Central memory CD8-positive, alpha-beta T cell (primary cell): ENCODE measurements around the gene RNF145.
"Not testable (repeated sequence)": the region's sequence is repeated elsewhere in the genome, so short reads cannot be mapped to it uniquely, and the experiment has no call there.

ENCODE experiments used
- ATAC-seq: fragments of 150-1000 bp; cut with Tn5 transposase; replicated peaks from 2 replicates; pipeline ENCODE4 v1.10.0; 2022; ENCODE audit warnings: mild to moderate bottlenecking, moderate FRiP score, moderate number of reproducible peaks; ENCODE audit not compliant: poor library complexity, severe bottlenecking; ENCODE audit errors: extremely low read depth
- DNase-seq, 2 donors: peaks; one replicate each; pipeline ENCODE4 v3.0.0; 2021; ENCODE audit warnings: low spot score in 2 of 2
- H3K27ac Mint-ChIP-seq: one replicate; pipeline ENCODE4 v1.8.0; 2022; ENCODE audit warnings: low read depth, mild to moderate bottlenecking, moderate library complexity, mixed read lengths
- H3K27me3 Mint-ChIP-seq: one replicate; pipeline ENCODE4 v1.8.0; 2022; ENCODE audit warnings: mixed read lengths
- H3K36me3 Mint-ChIP-seq: one replicate; pipeline ENCODE4 v1.8.0; 2022; ENCODE audit warnings: mild to moderate bottlenecking, moderate library complexity, mixed read lengths; ENCODE audit not compliant: insufficient read depth
- H3K4me1 Mint-ChIP-seq: one replicate; pipeline ENCODE4 v1.8.0; 2022; ENCODE audit warnings: mixed read lengths
- H3K4me3 Mint-ChIP-seq: one replicate; pipeline ENCODE4 v1.8.0; 2022; ENCODE audit warnings: mild to moderate bottlenecking, moderate library complexity, mixed read lengths
- H3K9me3 Mint-ChIP-seq: one replicate; pipeline ENCODE4 v1.8.0; 2022; ENCODE audit warnings: mixed read lengths

Gene RNF145

DNA sequence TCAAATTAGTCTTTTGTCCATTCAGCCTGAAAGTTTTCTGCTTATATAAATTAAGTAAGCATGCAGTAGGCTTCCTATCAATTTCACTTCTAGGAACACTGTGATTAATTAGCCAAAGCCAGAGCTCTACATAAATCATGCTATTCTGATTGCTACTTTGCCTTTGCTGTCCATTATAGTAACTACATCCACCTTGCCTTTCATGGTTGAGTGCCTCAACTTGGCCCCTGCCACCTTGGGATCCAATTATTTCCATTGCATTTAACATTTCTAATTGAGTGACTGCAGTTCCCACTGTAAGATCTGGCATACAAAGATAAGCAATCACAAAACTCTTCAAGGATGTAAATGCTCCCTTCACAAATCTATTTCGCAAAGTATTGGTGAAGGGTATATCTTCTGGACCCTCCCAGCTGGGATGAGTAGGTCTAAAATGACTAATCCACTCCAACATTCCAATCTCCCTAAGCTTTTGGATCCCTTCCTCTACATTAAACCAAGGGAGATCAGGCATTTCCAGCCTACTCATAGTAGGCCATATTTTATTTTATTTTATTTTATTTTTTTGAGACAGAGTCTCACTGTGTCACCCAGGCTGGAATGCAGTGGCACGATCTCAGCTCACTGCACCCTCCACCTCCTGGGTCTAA, 26.6 kb upstream of the RNF145 start:
- H3K4me3 Mint-ChIP-seq, H3K27ac Mint-ChIP-seq, H3K9me3 Mint-ChIP-seq, H3K4me1 Mint-ChIP-seq, H3K36me3 Mint-ChIP-seq, DNase-seq, ATAC-seq, H3K27me3 Mint-ChIP-seq: not testable (repeated sequence)

GRCh38 chr5:159231167-159231566, 21.8 kb upstream of the RNF145 start:
- DNase-seq (no peak), ATAC-seq (no peak)
- H3K36me3 Mint-ChIP-seq: peaks cover 3% of the 10 kb centered on the region
- H3K4me1 Mint-ChIP-seq: no peaks in the 10 kb centered on the region
- H3K27ac Mint-ChIP-seq: no peak overlapping the region
- peaks cover 10% of the 10 kb centered on the region for H3K27me3 Mint-ChIP-seq
- no peaks in the 10 kb centered on the region for H3K9me3 Mint-ChIP-seq
- no peak overlapping the region for H3K4me3 Mint-ChIP-seq

DNA sequence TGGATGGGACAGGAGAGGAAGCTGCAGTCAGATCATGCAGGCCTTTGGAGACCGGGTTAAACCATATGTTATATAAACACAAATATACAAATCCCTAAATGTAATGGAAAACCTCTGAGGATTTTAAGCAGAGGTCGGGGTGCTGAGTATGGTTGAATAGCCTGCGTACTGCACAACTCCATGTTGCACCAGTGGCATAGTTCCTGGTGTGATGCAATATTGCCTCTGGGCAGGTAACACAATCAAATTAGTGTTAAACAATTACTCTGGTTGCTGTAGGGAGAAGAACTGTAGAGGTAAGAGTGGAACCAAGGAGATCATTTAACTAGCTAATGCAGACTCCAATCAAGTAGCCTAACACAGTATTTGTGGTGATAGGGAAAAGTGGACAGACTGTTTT, 21.3 kb upstream of the RNF145 start:
- Mint-ChIP-seq H3K27ac (no peak overlapping the region), H3K4me1 (no peaks in the 10 kb centered on the region)

DNA sequence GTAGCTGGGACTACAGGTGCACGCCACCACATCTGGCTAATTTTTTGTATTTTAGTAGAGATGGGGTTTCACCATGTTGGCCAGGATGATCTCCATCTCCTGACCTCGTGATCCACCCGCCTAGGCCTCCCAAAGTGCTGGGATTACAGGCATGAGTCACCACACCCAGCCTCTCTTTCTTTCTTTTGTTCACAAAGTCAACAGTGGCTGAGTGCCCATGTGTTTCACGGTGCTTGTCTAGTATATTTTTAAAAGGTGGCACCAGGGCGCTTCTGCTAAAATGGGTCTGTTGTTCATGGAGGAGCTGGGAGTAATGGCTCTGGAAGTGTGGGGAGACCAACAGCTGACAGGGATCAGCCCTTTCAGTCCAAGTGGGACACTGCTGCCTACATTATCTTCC, 18.7 kb upstream of the RNF145 start:
- ATAC-seq, H3K9me3 Mint-ChIP-seq, H3K27ac Mint-ChIP-seq, H3K27me3 Mint-ChIP-seq, H3K36me3 Mint-ChIP-seq, H3K4me1 Mint-ChIP-seq, H3K4me3 Mint-ChIP-seq, DNase-seq: not testable (repeated sequence)

More for the DNA sequence above, 21.3 kb upstream of the RNF145 start:
- peaks cover 10% of the 10 kb centered on the region for H3K27me3 Mint-ChIP-seq
- peaks cover 3% of the 10 kb centered on the region for H3K36me3 Mint-ChIP-seq
- H3K9me3 Mint-ChIP-seq: no peaks in the 10 kb centered on the region
- DNase-seq (no peak), ATAC-seq (no peak)
- H3K4me3 Mint-ChIP-seq: no peak overlapping the region

DNA sequence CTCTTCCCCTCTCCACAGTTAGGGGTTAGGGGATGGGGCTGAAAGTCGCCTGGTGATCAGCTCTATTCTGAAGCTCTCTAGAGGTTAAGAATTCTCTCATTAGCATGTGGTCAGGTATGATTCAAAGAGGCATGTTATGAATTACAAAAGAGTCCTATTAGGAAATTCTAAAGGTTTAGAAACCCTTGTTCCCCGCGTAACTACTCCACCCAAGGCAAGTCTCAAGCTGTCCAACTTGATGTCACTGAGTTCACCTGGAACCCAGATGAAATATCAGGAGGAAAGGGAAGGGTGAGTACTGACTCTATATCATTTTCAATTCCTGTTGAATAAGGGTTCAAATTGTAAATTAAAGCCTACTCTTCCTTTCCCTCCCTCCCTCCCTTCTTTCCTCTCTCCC, 18.1 kb upstream of the RNF145 start:
- Mint-ChIP-seq H3K4me1 (no peaks in the 10 kb centered on the region), H3K4me3 (no peak overlapping the region), H3K27me3 (peaks cover 8% of the 10 kb centered on the region), H3K27ac (no peak overlapping the region), H3K36me3 (peaks cover 3% of the 10 kb centered on the region), H3K9me3 (no peaks in the 10 kb centered on the region)
- DNase-seq (no peak), ATAC-seq (no peak)

GRCh38 chr5:159226451-159226850, 17.1 kb upstream of the RNF145 start:
- DNase-seq (no peak), ATAC-seq (no peak)
- Mint-ChIP-seq H3K4me1 (no peaks in the 10 kb centered on the region), H3K27ac (no peak overlapping the region), H3K36me3 (peaks cover 3% of the 10 kb centered on the region), H3K4me3 (no peak overlapping the region), H3K9me3 (no peaks in the 10 kb centered on the region), H3K27me3 (no peaks in the 10 kb centered on the region)

- H3K36me3 Mint-ChIP-seq: peaks cover 3% of the 10 kb centered on the region
- H3K9me3 Mint-ChIP-seq: no peaks in the 10 kb centered on the region
- no peaks in the 10 kb centered on the region for H3K27me3 Mint-ChIP-seq
- H3K4me1 Mint-ChIP-seq: no peaks in the 10 kb centered on the region
- DNase-seq: no peak
- H3K4me3 Mint-ChIP-seq: no peak overlapping the region
- no peak for ATAC-seq
- H3K27ac Mint-ChIP-seq: no peak overlapping the region
Observed at GRCh38 chr5:159224471-159224870, 15.1 kb upstream of the RNF145 start.

- Mint-ChIP-seq H3K4me1 (no peaks in the 10 kb centered on the region), H3K9me3 (no peaks in the 10 kb centered on the region), H3K27me3 (no peaks in the 10 kb centered on the region), H3K27ac (no peak overlapping the region), H3K4me3 (no peak overlapping the region), H3K36me3 (peaks cover 3% of the 10 kb centered on the region)
- DNase-seq (no peak), ATAC-seq (no peak)
Observed at GRCh38 chr5:159223469-159223868, 14.1 kb upstream of the RNF145 start.

GRCh38 chr5:159220206-159220605, 10.9 kb upstream of the RNF145 start:
- Mint-ChIP-seq H3K36me3 (no peaks in the 10 kb centered on the region), H3K27ac (no peak overlapping the region), H3K4me1 (peaks cover 6% of the 10 kb centered on the region), H3K27me3 (no peaks in the 10 kb centered on the region), H3K9me3 (no peaks in the 10 kb centered on the region), H3K4me3 (no peak overlapping the region)
- DNase-seq (no peak), ATAC-seq (no peak)

GRCh38 chr5:159218595-159219023, 9.3 kb upstream of the RNF145 start:
- no peak overlapping the region for H3K27ac Mint-ChIP-seq
- no peaks in the 10 kb centered on the region for H3K36me3 Mint-ChIP-seq
- H3K9me3 Mint-ChIP-seq: no peaks in the 10 kb centered on the region
- no peak for DNase-seq
- H3K27me3 Mint-ChIP-seq: no peaks in the 10 kb centered on the region
- H3K4me1 Mint-ChIP-seq: peaks cover 6% of the 10 kb centered on the region
- ATAC-seq: no peak
- H3K4me3 Mint-ChIP-seq: no peak overlapping the region

DNA sequence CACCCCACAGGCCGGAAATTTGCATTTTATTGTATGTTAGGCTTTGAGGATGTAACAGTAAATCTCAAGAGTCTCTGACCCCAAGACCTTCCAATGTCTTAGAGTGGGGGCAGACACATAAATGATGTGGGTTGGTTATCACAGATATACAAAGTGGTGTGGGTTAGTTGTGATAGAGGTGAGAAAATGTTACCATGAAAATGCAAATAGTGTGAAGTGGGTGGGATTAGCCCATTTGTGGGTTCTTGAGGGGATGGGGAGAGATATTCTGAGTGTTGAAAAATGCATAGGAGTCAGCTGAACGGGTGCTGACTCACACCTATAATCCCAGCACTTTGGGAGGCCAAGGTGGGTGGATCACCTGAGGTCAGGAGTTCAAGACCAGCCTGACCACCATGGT, 7.9 kb upstream of the RNF145 start:
- peaks cover 6% of the 10 kb centered on the region for H3K4me1 Mint-ChIP-seq
- H3K27me3 Mint-ChIP-seq: no peaks in the 10 kb centered on the region
- H3K27ac Mint-ChIP-seq: no peak overlapping the region
- ATAC-seq (no peak), DNase-seq (no peak)
- H3K4me3 Mint-ChIP-seq: no peak overlapping the region
- H3K36me3 Mint-ChIP-seq: no peaks in the 10 kb centered on the region
- no peaks in the 10 kb centered on the region for H3K9me3 Mint-ChIP-seq

DNA sequence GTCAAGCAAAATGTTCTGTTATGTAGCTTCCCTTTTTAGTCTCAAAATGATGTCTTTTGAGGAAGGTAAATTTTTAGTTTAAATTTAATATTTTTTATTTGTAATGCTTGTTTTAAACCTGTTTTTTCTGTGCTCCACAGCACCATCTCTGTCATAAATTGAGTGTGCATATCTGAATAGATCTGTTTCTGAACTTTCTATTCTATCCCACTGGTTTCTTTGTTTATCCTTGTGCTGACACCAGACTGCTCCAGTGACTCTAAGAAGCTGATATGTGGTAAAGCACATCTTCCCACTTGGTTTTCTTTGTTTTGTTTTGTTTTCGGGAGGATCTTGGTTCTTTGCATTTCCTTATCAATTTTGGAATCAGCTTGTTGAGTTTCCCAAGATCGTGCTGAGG, 7.1 kb upstream of the RNF145 start:
- Mint-ChIP-seq H3K9me3 (no peaks in the 10 kb centered on the region), H3K4me1 (peaks cover 6% of the 10 kb centered on the region), H3K36me3 (no peaks in the 10 kb centered on the region), H3K27ac (no peak overlapping the region), H3K27me3 (no peaks in the 10 kb centered on the region), H3K4me3 (no peak overlapping the region)
- DNase-seq (no peak), ATAC-seq (no peak)

DNA sequence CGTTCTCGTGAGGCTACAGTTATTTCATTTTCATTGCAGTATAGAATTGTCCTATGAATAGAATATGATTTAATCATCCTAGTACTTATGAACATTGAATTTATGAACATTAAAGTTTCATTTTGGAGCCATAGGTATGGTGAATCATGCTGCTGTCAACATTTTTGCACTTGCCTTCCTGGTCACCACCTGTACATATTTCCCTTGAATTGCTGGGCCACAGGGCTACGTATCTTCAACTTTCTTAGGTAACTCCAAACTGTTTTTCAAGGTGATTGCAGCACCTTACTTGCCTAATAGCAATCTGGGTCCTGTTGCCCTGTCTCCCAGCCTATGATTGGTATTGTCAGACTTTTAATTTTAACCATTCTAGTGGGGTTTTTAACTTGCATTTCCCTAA, 6.5 kb upstream of the RNF145 start:
- Mint-ChIP-seq H3K4me1 (peaks cover 6% of the 10 kb centered on the region), H3K27ac (no peak overlapping the region), H3K4me3 (no peak overlapping the region), H3K27me3 (no peaks in the 10 kb centered on the region), H3K36me3 (no peaks in the 10 kb centered on the region), H3K9me3 (no peaks in the 10 kb centered on the region)
- ATAC-seq: no peak
- DNase-seq: no peak
